ENCODE results near the gene EPSTI1. TPM values are rescaled to one million over a fixed set of nuclear protein-coding genes. Genes with fewer than 3 reads are reported as not detected.
"Not testable (repeated sequence)": the region's sequence is repeated elsewhere in the genome, so short reads cannot be mapped to it uniquely, and the experiment has no call there.

Gene EPSTI1
- 10 to 100 TPM; 18.6 to 48.8 TPM for total RNA-seq

- no peaks in the 10 kb centered on the region for H3K9me3 Mint-ChIP-seq
- H3K4me3 Mint-ChIP-seq: peak within 1 kb of the TSS; percentile 95 to 98
- peaks cover 0 to 1% of the 10 kb centered on the region in 2 donors for H3K36me3 Mint-ChIP-seq (ENCODE audit: insufficient read depth in 2 of 2)
- H3K4me1 Mint-ChIP-seq (ENCODE audit: low read depth): peaks cover 70% of the 10 kb centered on the region
- DNase-seq (peak; percentile 81 to 84), ATAC-seq (replicated peaks in 1 of 2) (peak; percentile 82)
- H3K27ac Mint-ChIP-seq: peak within 1 kb of the TSS; percentile 100
- H3K27me3 Mint-ChIP-seq (ENCODE audit: low read depth): no peaks in the 10 kb centered on the region
Measured at GRCh38 chr13:42991898-42992763, at the start of gene EPSTI1. Gene EPSTI1 (minus strand): TSS chr13:42992241. CDS start chr13:42992165, 76 bp downstream.

- no peaks in the 10 kb centered on the region for H3K27me3 Mint-ChIP-seq (ENCODE audit: low read depth)
- peak overlapping the region; percentile 17 for H3K27ac Mint-ChIP-seq
- peaks cover 53% of the 10 kb centered on the region for H3K4me1 Mint-ChIP-seq (ENCODE audit: low read depth)
- H3K9me3 Mint-ChIP-seq: no peaks in the 10 kb centered on the region
- DNase-seq (no peak), ATAC-seq (replicated peaks in 1 of 2) (no peak)
- peak overlapping the region in 1 of 2 donors; percentile 29 for H3K4me3 Mint-ChIP-seq
- H3K36me3 Mint-ChIP-seq (ENCODE audit: insufficient read depth in 2 of 2): peaks cover 2 to 3% of the 10 kb centered on the region in 2 donors
Measured at GRCh38 chr13:43041369-43041921, 49.4 kb upstream of the EPSTI1 start.

GRCh38 chr13:43040581-43041368 is 48.7 kb upstream of the EPSTI1 start:
- not testable (repeated sequence) for H3K9me3 Mint-ChIP-seq; H3K27me3 Mint-ChIP-seq (ENCODE audit: low read depth); H3K36me3 Mint-ChIP-seq (ENCODE audit: insufficient read depth in 2 of 2); DNase-seq; H3K27ac Mint-ChIP-seq; ATAC-seq (replicated peaks in 1 of 2); H3K4me3 Mint-ChIP-seq
- H3K4me1 Mint-ChIP-seq (ENCODE audit: low read depth): peaks cover 46% of the 10 kb centered on the region

- Mint-ChIP-seq H3K4me1 (ENCODE audit: low read depth) (peaks cover 40% of the 10 kb centered on the region), H3K4me3 (no peak overlapping the region), H3K27ac (no peak overlapping the region), H3K27me3 (ENCODE audit: low read depth) (no peaks in the 10 kb centered on the region), H3K9me3 (no peaks in the 10 kb centered on the region), H3K36me3 (ENCODE audit: insufficient read depth in 2 of 2) (peaks cover 3 to 4% of the 10 kb centered on the region in 2 donors)
- no peak for ATAC-seq (replicated peaks in 1 of 2)
- no peak for DNase-seq
Measured at GRCh38 chr13:43039966-43040365, 47.9 kb upstream of the EPSTI1 start.

- ATAC-seq (replicated peaks in 1 of 2): no peak
- no peaks in the 10 kb centered on the region for H3K27me3 Mint-ChIP-seq (ENCODE audit: low read depth)
- H3K4me3 Mint-ChIP-seq: no peak overlapping the region
- H3K9me3 Mint-ChIP-seq: peaks cover 0 to 3% of the 10 kb centered on the region in 2 donors
- no peak for DNase-seq
- H3K4me1 Mint-ChIP-seq (ENCODE audit: low read depth): peaks cover 22% of the 10 kb centered on the region
- H3K36me3 Mint-ChIP-seq (ENCODE audit: insufficient read depth in 2 of 2): peaks cover 7 to 14% of the 10 kb centered on the region in 2 donors
- H3K27ac Mint-ChIP-seq: no peak overlapping the region
Measured at GRCh38 chr13:43036351-43037250, 44.6 kb upstream of the EPSTI1 start.

GRCh38 chr13:43033038-43033437 is 41.0 kb upstream of the EPSTI1 start:
- Mint-ChIP-seq H3K4me1 (ENCODE audit: low read depth) (peaks cover 33% of the 10 kb centered on the region), H3K27me3 (ENCODE audit: low read depth) (no peaks in the 10 kb centered on the region), H3K9me3 (peaks cover 0 to 3% of the 10 kb centered on the region in 2 donors), H3K4me3 (no peak overlapping the region), H3K27ac (no peak overlapping the region), H3K36me3 (ENCODE audit: insufficient read depth in 2 of 2) (peaks cover 10 to 21% of the 10 kb centered on the region in 2 donors)
- peak; percentile 43 to 44 for ATAC-seq (replicated peaks in 1 of 2)
- no peak for DNase-seq

- DNase-seq (no peak), ATAC-seq (replicated peaks in 1 of 2) (no peak)
- no peak overlapping the region for H3K27ac Mint-ChIP-seq
- no peaks in the 10 kb centered on the region for H3K27me3 Mint-ChIP-seq (ENCODE audit: low read depth)
- no peak overlapping the region for H3K4me3 Mint-ChIP-seq
- peaks cover 0 to 3% of the 10 kb centered on the region in 2 donors for H3K9me3 Mint-ChIP-seq
- H3K4me1 Mint-ChIP-seq (ENCODE audit: low read depth): peaks cover 41% of the 10 kb centered on the region
- peaks cover 10 to 21% of the 10 kb centered on the region in 2 donors for H3K36me3 Mint-ChIP-seq (ENCODE audit: insufficient read depth in 2 of 2)
Measured at GRCh38 chr13:43031881-43032280, 39.8 kb upstream of the EPSTI1 start.

GRCh38 chr13:43030548-43030947 is 38.5 kb upstream of the EPSTI1 start:
- DNase-seq (no peak), ATAC-seq (replicated peaks in 1 of 2) (no peak)
- no peak overlapping the region for H3K27ac Mint-ChIP-seq
- H3K9me3 Mint-ChIP-seq: peaks cover 0 to 3% of the 10 kb centered on the region in 2 donors
- peaks cover 41% of the 10 kb centered on the region for H3K4me1 Mint-ChIP-seq (ENCODE audit: low read depth)
- H3K27me3 Mint-ChIP-seq (ENCODE audit: low read depth): no peaks in the 10 kb centered on the region
- H3K36me3 Mint-ChIP-seq (ENCODE audit: insufficient read depth in 2 of 2): peaks cover 10 to 21% of the 10 kb centered on the region in 2 donors
- H3K4me3 Mint-ChIP-seq: no peak overlapping the region

GRCh38 chr13:43026262-43026661 is 34.2 kb upstream of the EPSTI1 start:
- no peak for DNase-seq
- Mint-ChIP-seq H3K9me3 (no peaks in the 10 kb centered on the region), H3K27ac (no peak overlapping the region)

GRCh38 chr13:43023289-43023963 is 31.4 kb upstream of the EPSTI1 start, which contains the start of gene DNAJC15:
Gene DNAJC15 (plus strand): TSS chr13:43023586. CDS start chr13:43023627, 41 bp downstream.
- H3K27me3 Mint-ChIP-seq (ENCODE audit: low read depth): no peaks in the 10 kb centered on the region
- H3K36me3 Mint-ChIP-seq (ENCODE audit: insufficient read depth in 2 of 2): peaks cover 4 to 6% of the 10 kb centered on the region in 2 donors
- DNase-seq: peak; percentile 80 to 83
- no peaks in the 10 kb centered on the region for H3K9me3 Mint-ChIP-seq
- peak within 1 kb of the TSS; percentile 97 to 99 for H3K4me3 Mint-ChIP-seq
- peaks cover 37% of the 10 kb centered on the region for H3K4me1 Mint-ChIP-seq (ENCODE audit: low read depth)
- H3K27ac Mint-ChIP-seq: peak within 1 kb of the TSS; percentile 96
- ATAC-seq (replicated peaks in 1 of 2): peak; percentile 92 to 94

More at GRCh38 chr13:43026262-43026661, 34.2 kb upstream of the EPSTI1 start:
- no peak for ATAC-seq (replicated peaks in 1 of 2)
- no peaks in the 10 kb centered on the region for H3K27me3 Mint-ChIP-seq (ENCODE audit: low read depth)
- H3K36me3 Mint-ChIP-seq (ENCODE audit: insufficient read depth in 2 of 2): peaks cover 4 to 12% of the 10 kb centered on the region in 2 donors
- peaks cover 48% of the 10 kb centered on the region for H3K4me1 Mint-ChIP-seq (ENCODE audit: low read depth)
- no peak overlapping the region for H3K4me3 Mint-ChIP-seq

- H3K4me3 Mint-ChIP-seq: peak overlapping the region; percentile 97 to 99
- H3K9me3 Mint-ChIP-seq: no peaks in the 10 kb centered on the region
- peaks cover 32% of the 10 kb centered on the region for H3K4me1 Mint-ChIP-seq (ENCODE audit: low read depth)
- H3K36me3 Mint-ChIP-seq (ENCODE audit: insufficient read depth in 2 of 2): peaks cover 0 to 2% of the 10 kb centered on the region in 2 donors
- DNase-seq: no peak
- ATAC-seq (replicated peaks in 1 of 2): no peak
- H3K27ac Mint-ChIP-seq: no peak overlapping the region
- H3K27me3 Mint-ChIP-seq (ENCODE audit: low read depth): no peaks in the 10 kb centered on the region
Measured at GRCh38 chr13:43022934-43023288, 30.9 kb upstream of the EPSTI1 start.

Data from activated T-cell treated with anti-CD3 and anti-CD28 coated beads, Interleukin-2, amount 50 U/mL, for 72 hours (primary cell).